GM21381 (cell line): Measurements from ENCODE around the gene CFAP46.
"Not testable (repeated sequence)": the region's sequence is repeated elsewhere in the genome, so short reads cannot be mapped to it uniquely, and the experiment has no call there.

Source experiments
- ATAC-seq: cut with Tn5 transposase; IDR thresholded peaks from one replicate; pipeline ENCODE4 v1.9.1; 2021; ENCODE audit warnings: mild to moderate bottlenecking, moderate library complexity; ENCODE audit not compliant: unreplicated experiment

The CFAP46 gene

GRCh38 chr10:132783165-132783939 is 159.0 kb downstream of the CFAP46 start:
- no peak for ATAC-seq

GRCh38 chr10:132781556-132781955 is 160.8 kb downstream of the CFAP46 start:
- no peak for ATAC-seq

GRCh38 chr10:132780356-132780755 is 162.0 kb downstream of the CFAP46 start:
- no peak for ATAC-seq

GRCh38 chr10:132779549-132780294 is 162.6 kb downstream of the CFAP46 start:
- no peak for ATAC-seq

- no peak for ATAC-seq
These were observed 164.9 kb downstream of the CFAP46 start for GRCh38 chr10:132777441-132777840.

GRCh38 chr10:132776821-132777220 is 165.5 kb downstream of the CFAP46 start:
- ATAC-seq, result no peak

GRCh38 chr10:132776186-132776585 is 166.2 kb downstream of the CFAP46 start:
- ATAC-seq, result no peak

GRCh38 chr10:132774902-132775863 is 167.2 kb downstream of the CFAP46 start:
- ATAC-seq, result no peak

- ATAC-seq, result no peak
These were observed 168.0 kb downstream of the CFAP46 start for GRCh38 chr10:132774181-132774901.

- ATAC-seq, result not testable (repeated sequence)
These were observed 169.6 kb downstream of the CFAP46 start for GRCh38 chr10:132772816-132773215.

GRCh38 chr10:132770061-132771021 is 172.0 kb downstream of the CFAP46 start:
- no peak for ATAC-seq

- no peak for ATAC-seq
These were observed 173.8 kb downstream of the CFAP46 start for GRCh38 chr10:132768346-132769248.

- no peak for ATAC-seq
These were observed 176.1 kb downstream of the CFAP46 start for GRCh38 chr10:132766291-132766690.

- ATAC-seq, result no peak
These were observed 176.9 kb downstream of the CFAP46 start for GRCh38 chr10:132765435-132765834.

GRCh38 chr10:132764108-132764507 is 178.3 kb downstream of the CFAP46 start:
- no peak for ATAC-seq

GRCh38 chr10:132763545-132763944 is 178.8 kb downstream of the CFAP46 start:
- no peak for ATAC-seq

GRCh38 chr10:132762267-132762666 is 180.1 kb downstream of the CFAP46 start:
- no peak for ATAC-seq

GRCh38 chr10:132761395-132762060 is 180.8 kb downstream of the CFAP46 start:
- no peak for ATAC-seq
